Smooth muscle cell (in vitro differentiated cells): ENCODE results near the gene IDNK. TPM values are rescaled to one million over a fixed set of nuclear protein-coding genes. Genes with fewer than 3 reads are reported as not detected.

ENCODE experiments used
- DNase-seq: peaks from one replicate; lab custom pipeline; 2025; ENCODE audit not compliant: unreplicated experiment; lab: John Stamatoyannopoulos, UW
- H2AFZ ChIP-seq: fragments of 200-600 bp; sonication (generic); 2 replicates; pipeline ENCODE4 v1.6.0; 2016; ENCODE audit warnings: antibody characterized with exemption, low read depth, mild to moderate bottlenecking
- H3F3A ChIP-seq: fragments of 200-600 bp; sonication (generic); 2 replicates; pipeline ENCODE4 v1.6.0; 2017; ENCODE audit warnings: antibody characterized with exemption, low read depth
- H3K27ac ChIP-seq: fragments of 200-600 bp; sonication (generic); 2 replicates; pipeline ENCODE4 v1.5.1; 2016; ENCODE audit warnings: low read depth, mild to moderate bottlenecking
- H3K27me3 ChIP-seq: fragments of 200-600 bp; sonication (generic); 2 replicates; pipeline ENCODE4 v1.6.1; 2016; ENCODE audit warnings: low read depth, mild to moderate bottlenecking
- H3K36me3 ChIP-seq: fragments of 200-600 bp; sonication (generic); 2 replicates; pipeline ENCODE4 v1.5.1; 2016; ENCODE audit warnings: low read depth
- H3K4me1 ChIP-seq: fragments of 200-600 bp; sonication (generic); 2 replicates; pipeline ENCODE4 v1.5.1; 2016; ENCODE audit warnings: low read depth
- H3K4me2 ChIP-seq: fragments of 200-600 bp; sonication (generic); 2 replicates; pipeline ENCODE4 v1.6.0; 2016; ENCODE audit warnings: mild to moderate bottlenecking
- H3K4me3 ChIP-seq: fragments of 200-600 bp; sonication (generic); 2 replicates; pipeline ENCODE4 v1.5.1; 2016; ENCODE audit warnings: mild to moderate bottlenecking
- H3K79me2 ChIP-seq: fragments of 200-600 bp; sonication (generic); 2 replicates; pipeline ENCODE4 v1.6.0; 2016; ENCODE audit warnings: low read depth, mild to moderate bottlenecking
- H3K9ac ChIP-seq: fragments of 200-600 bp; sonication (generic); 2 replicates; pipeline ENCODE4 v1.6.0; 2016; ENCODE audit warnings: low read depth
- H3K9me3 ChIP-seq: fragments of 200-600 bp; sonication (generic); replicated peaks from 2 replicates; pipeline ENCODE4 v1.5.1; 2016; ENCODE audit warnings: low read depth
- H4K20me1 ChIP-seq: fragments of 200-600 bp; sonication (generic); 2 replicates; pipeline ENCODE4 v1.6.0; 2016; ENCODE audit warnings: low read depth
- WGBS: methylation state at CpG from one replicate; pipeline ENCODE4 v1.1.7; 2016; ENCODE audit warnings: low lambda C conversion rate; 5-methylcytosine and 5-hydroxymethylcytosine counted together
- polyA plus RNA-seq: library from polyadenylated mRNA; unstranded; fragments of >200 nt; fragmentation: Nextera tagmentation; extraction: Ambion mirVana; gene quantifications from 2 replicates; pipeline ENCODE4 v1.2.1, GENCODE V29; 2016
- total RNA-seq: library from RNA; depleted of rRNA; stranded (reverse); fragments of >200 nt; gene quantifications from 2 replicates; pipeline ENCODE4 v1.2.3, GENCODE V29; 2014
- TF ChIP-seq, protein P1 (sequence below): fragments of 200-600 bp; sonication (generic); IDR thresholded peaks from 2 replicates; pipeline ENCODE4 v1.5.1; 2017; ENCODE audit warnings: borderline replicate concordance, mild to moderate bottlenecking, antibody characterized with exemption; ENCODE audit not compliant: insufficient read depth, poor library complexity, severe bottlenecking

The IDNK gene
- total and polyA plus RNA-seq, 2 experiments from 2014 or later, result 1.1 to 2.1 TPM

- Histone ChIP-seq H3K79me2 (peaks cover 62% of the 10 kb centered on the region), H3F3A (no peaks in the 10 kb centered on the region), H3K4me3 (no peak overlapping the region), H2AFZ (no peak overlapping the region), H3K9me3 (no peaks in the 10 kb centered on the region), H3K36me3 (peaks cover 4% of the 10 kb centered on the region), H3K27ac (no peak overlapping the region), H3K4me2 (no peak overlapping the region), H3K9ac (no peak overlapping the region), H3K27me3 (no peaks in the 10 kb centered on the region), H4K20me1 (peaks cover 99% of the 10 kb centered on the region), H3K4me1 (no peaks in the 10 kb centered on the region)
- 100% methylated on average over 1 of the region's 1 CpG for WGBS
- no peak for DNase-seq
- TF ChIP-seq, protein P1, sequence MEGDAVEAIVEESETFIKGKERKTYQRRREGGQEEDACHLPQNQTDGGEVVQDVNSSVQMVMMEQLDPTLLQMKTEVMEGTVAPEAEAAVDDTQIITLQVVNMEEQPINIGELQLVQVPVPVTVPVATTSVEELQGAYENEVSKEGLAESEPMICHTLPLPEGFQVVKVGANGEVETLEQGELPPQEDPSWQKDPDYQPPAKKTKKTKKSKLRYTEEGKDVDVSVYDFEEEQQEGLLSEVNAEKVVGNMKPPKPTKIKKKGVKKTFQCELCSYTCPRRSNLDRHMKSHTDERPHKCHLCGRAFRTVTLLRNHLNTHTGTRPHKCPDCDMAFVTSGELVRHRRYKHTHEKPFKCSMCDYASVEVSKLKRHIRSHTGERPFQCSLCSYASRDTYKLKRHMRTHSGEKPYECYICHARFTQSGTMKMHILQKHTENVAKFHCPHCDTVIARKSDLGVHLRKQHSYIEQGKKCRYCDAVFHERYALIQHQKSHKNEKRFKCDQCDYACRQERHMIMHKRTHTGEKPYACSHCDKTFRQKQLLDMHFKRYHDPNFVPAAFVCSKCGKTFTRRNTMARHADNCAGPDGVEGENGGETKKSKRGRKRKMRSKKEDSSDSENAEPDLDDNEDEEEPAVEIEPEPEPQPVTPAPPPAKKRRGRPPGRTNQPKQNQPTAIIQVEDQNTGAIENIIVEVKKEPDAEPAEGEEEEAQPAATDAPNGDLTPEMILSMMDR, result no peak
Measured at GRCh38 chr9:83675466-83675865, 52.5 kb downstream of the IDNK start.

GRCh38 chr9:83677596-83677995, 54.7 kb downstream of the IDNK start:
- 99% methylated on average over 3 of the region's 3 CpGs for WGBS
- Histone ChIP-seq H3K36me3 (peaks cover 4% of the 10 kb centered on the region), H3K27ac (no peak overlapping the region), H3K4me3 (no peak overlapping the region), H2AFZ (no peak overlapping the region), H3K79me2 (peaks cover 83% of the 10 kb centered on the region), H3K9me3 (no peaks in the 10 kb centered on the region), H3K9ac (no peak overlapping the region), H3F3A (no peaks in the 10 kb centered on the region), H3K4me2 (no peak overlapping the region), H4K20me1 (peaks cover 99% of the 10 kb centered on the region), H3K27me3 (no peaks in the 10 kb centered on the region), H3K4me1 (no peaks in the 10 kb centered on the region)
- DNase-seq, result no peak
- TF ChIP-seq, protein P1, result no peak

- Histone ChIP-seq H3K4me3 (no peak overlapping the region), H2AFZ (no peak overlapping the region), H3K4me2 (no peak overlapping the region), H3K4me1 (no peaks in the 10 kb centered on the region), H3K27me3 (no peaks in the 10 kb centered on the region), H3K36me3 (peaks cover 4% of the 10 kb centered on the region), H3K27ac (no peak overlapping the region), H3K79me2 (peaks cover 84% of the 10 kb centered on the region), H3F3A (no peaks in the 10 kb centered on the region), H4K20me1 (peaks cover 98% of the 10 kb centered on the region), H3K9ac (no peak overlapping the region), H3K9me3 (no peaks in the 10 kb centered on the region)
- 100% methylated on average over 1 of the region's 1 CpG for WGBS
- TF ChIP-seq, protein P1, result no peak
- no peak for DNase-seq
Measured at GRCh38 chr9:83680233-83680632, 57.3 kb downstream of the IDNK start.

- Histone ChIP-seq H2AFZ (no peak overlapping the region), H3K27me3 (no peaks in the 10 kb centered on the region), H3K4me3 (no peak overlapping the region), H3F3A (no peaks in the 10 kb centered on the region), H3K27ac (no peak overlapping the region), H4K20me1 (peaks cover 98% of the 10 kb centered on the region), H3K36me3 (no peaks in the 10 kb centered on the region), H3K9me3 (no peaks in the 10 kb centered on the region), H3K9ac (no peak overlapping the region), H3K4me1 (no peaks in the 10 kb centered on the region), H3K79me2 (peaks cover 84% of the 10 kb centered on the region), H3K4me2 (no peak overlapping the region)
- TF ChIP-seq, protein P1, result no peak
- 91% methylated on average over 2 of the region's 2 CpGs for WGBS
- no peak for DNase-seq
Measured at GRCh38 chr9:83681490-83681889, 58.5 kb downstream of the IDNK start.
